Smooth muscle cell (in vitro differentiated cells): ENCODE results near the gene EP300. TPM values are rescaled to one million over a fixed set of nuclear protein-coding genes. Genes with fewer than 3 reads are reported as not detected.

ENCODE experiments used
- DNase-seq: peaks from one replicate; lab custom pipeline; 2025; ENCODE audit not compliant: unreplicated experiment; lab: John Stamatoyannopoulos, UW
- H2AFZ ChIP-seq: fragments of 200-600 bp; sonication (generic); 2 replicates; pipeline ENCODE4 v1.6.0; 2016; ENCODE audit warnings: antibody characterized with exemption, low read depth, mild to moderate bottlenecking
- H3F3A ChIP-seq: fragments of 200-600 bp; sonication (generic); 2 replicates; pipeline ENCODE4 v1.6.0; 2017; ENCODE audit warnings: antibody characterized with exemption, low read depth
- H3K27ac ChIP-seq: fragments of 200-600 bp; sonication (generic); 2 replicates; pipeline ENCODE4 v1.5.1; 2016; ENCODE audit warnings: low read depth, mild to moderate bottlenecking
- H3K27me3 ChIP-seq: fragments of 200-600 bp; sonication (generic); 2 replicates; pipeline ENCODE4 v1.6.1; 2016; ENCODE audit warnings: low read depth, mild to moderate bottlenecking
- H3K36me3 ChIP-seq: fragments of 200-600 bp; sonication (generic); 2 replicates; pipeline ENCODE4 v1.5.1; 2016; ENCODE audit warnings: low read depth
- H3K4me1 ChIP-seq: fragments of 200-600 bp; sonication (generic); 2 replicates; pipeline ENCODE4 v1.5.1; 2016; ENCODE audit warnings: low read depth
- H3K4me2 ChIP-seq: fragments of 200-600 bp; sonication (generic); 2 replicates; pipeline ENCODE4 v1.6.0; 2016; ENCODE audit warnings: mild to moderate bottlenecking
- H3K4me3 ChIP-seq: fragments of 200-600 bp; sonication (generic); 2 replicates; pipeline ENCODE4 v1.5.1; 2016; ENCODE audit warnings: mild to moderate bottlenecking
- H3K79me2 ChIP-seq: fragments of 200-600 bp; sonication (generic); 2 replicates; pipeline ENCODE4 v1.6.0; 2016; ENCODE audit warnings: low read depth, mild to moderate bottlenecking
- H3K9ac ChIP-seq: fragments of 200-600 bp; sonication (generic); 2 replicates; pipeline ENCODE4 v1.6.0; 2016; ENCODE audit warnings: low read depth
- H3K9me3 ChIP-seq: fragments of 200-600 bp; sonication (generic); replicated peaks from 2 replicates; pipeline ENCODE4 v1.5.1; 2016; ENCODE audit warnings: low read depth
- H4K20me1 ChIP-seq: fragments of 200-600 bp; sonication (generic); 2 replicates; pipeline ENCODE4 v1.6.0; 2016; ENCODE audit warnings: low read depth
- CTCF ChIP-seq: fragments of 200-600 bp; sonication (generic); IDR thresholded peaks from 2 replicates; pipeline ENCODE4 v1.5.1; 2017; ENCODE audit warnings: borderline replicate concordance, mild to moderate bottlenecking, antibody characterized with exemption; ENCODE audit not compliant: insufficient read depth, poor library complexity, severe bottlenecking
- WGBS: methylation state at CpG from one replicate; pipeline ENCODE4 v1.1.7; 2016; ENCODE audit warnings: low lambda C conversion rate; 5-methylcytosine and 5-hydroxymethylcytosine counted together
- polyA plus RNA-seq: library from polyadenylated mRNA; unstranded; fragments of >200 nt; fragmentation: Nextera tagmentation; extraction: Ambion mirVana; gene quantifications from 2 replicates; pipeline ENCODE4 v1.2.1, GENCODE V29; 2016
- total RNA-seq: library from RNA; depleted of rRNA; stranded (reverse); fragments of >200 nt; gene quantifications from 2 replicates; pipeline ENCODE4 v1.2.3, GENCODE V29; 2014

EP300 gene
- total and polyA plus RNA-seq, 2 experiments from 2014 or later, result 10.3 to 46.8 TPM

GRCh38 chr22:41085842-41086241, 6.5 kb upstream of the EP300 start:
- Histone ChIP-seq H3K4me2 (no peak overlapping the region), H3K4me1 (peaks cover 5% of the 10 kb centered on the region), H3F3A (no peaks in the 10 kb centered on the region), H3K36me3 (no peaks in the 10 kb centered on the region), H2AFZ (no peak overlapping the region), H3K4me3 (no peak overlapping the region), H4K20me1 (no peaks in the 10 kb centered on the region), H3K27ac (no peak overlapping the region), H3K79me2 (no peaks in the 10 kb centered on the region), H3K9ac (no peak overlapping the region), H3K27me3 (no peaks in the 10 kb centered on the region), H3K9me3 (no peaks in the 10 kb centered on the region)
- WGBS, result 82% methylated on average over 2 of the region's 2 CpGs
- no peak for TF ChIP-seq CTCF
- no peak for DNase-seq

- Histone ChIP-seq H3K9ac (peak overlapping the region; percentile 99), H2AFZ (peak overlapping the region; percentile 94), H4K20me1 (peaks cover 38% of the 10 kb centered on the region), H3F3A (no peaks in the 10 kb centered on the region), H3K79me2 (peaks cover 42% of the 10 kb centered on the region), H3K9me3 (no peaks in the 10 kb centered on the region), H3K4me2 (peak overlapping the region; percentile 99), H3K4me3 (peak overlapping the region; percentile 100), H3K4me1 (peaks cover 35% of the 10 kb centered on the region), H3K27me3 (no peaks in the 10 kb centered on the region), H3K36me3 (no peaks in the 10 kb centered on the region), H3K27ac (peak overlapping the region; percentile 98)
- DNase-seq, result peak; percentile 98
- TF ChIP-seq CTCF, result no peak
- WGBS, result under 1% methylated on average over 37 of the region's 67 CpGs
Measured at GRCh38 chr22:41091132-41092022, 1.0 kb upstream of the EP300 start.

- Histone ChIP-seq H3K4me1 (peaks cover 36% of the 10 kb centered on the region), H3K9ac (peak overlapping the region; percentile 99), H3K4me2 (peak overlapping the region; percentile 99), H3K36me3 (no peaks in the 10 kb centered on the region), H2AFZ (peak overlapping the region; percentile 43), H4K20me1 (peaks cover 53% of the 10 kb centered on the region), H3K27ac (peak overlapping the region; percentile 98), H3K4me3 (peak overlapping the region; percentile 100), H3F3A (no peaks in the 10 kb centered on the region), H3K79me2 (peaks cover 57% of the 10 kb centered on the region), H3K27me3 (no peaks in the 10 kb centered on the region), H3K9me3 (no peaks in the 10 kb centered on the region)
- 1% methylated on average over 30 of the region's 31 CpGs for WGBS
- DNase-seq, result peak; percentile 33
- TF ChIP-seq CTCF, result no peak
Measured at GRCh38 chr22:41092847-41093411, 537 bp downstream of the EP300 start.
